NT2/D1 (cell line): ENCODE results near the gene LDB3.
"Not testable (repeated sequence)": the region's sequence is repeated elsewhere in the genome, so short reads cannot be mapped to it uniquely, and the experiment has no call there.

Experiments
- DNase-seq: peaks from one replicate; pipeline ENCODE4 v3.0.0-alpha.2; 2011; ENCODE audit warnings: low read depth, low spot score
- H3K27me3 ChIP-seq: 2 replicates; pipeline ENCODE4 v1.6.0; 2011; ENCODE audit warnings: mild to moderate bottlenecking; ENCODE audit not compliant: insufficient read length, insufficient read depth
- H3K36me3 ChIP-seq: 2 replicates; pipeline ENCODE4 v1.6.1; 2011; ENCODE audit warnings: mild to moderate bottlenecking, low read length, mixed read lengths; ENCODE audit not compliant: insufficient read depth, insufficient read length
- H3K4me1 ChIP-seq: 2 replicates; pipeline ENCODE4 v1.5.1; 2011; ENCODE audit not compliant: insufficient read depth, insufficient read length
- H3K4me3 ChIP-seq: 2 replicates; pipeline ENCODE4 v1.5.1; 2011; ENCODE audit warnings: low read depth; ENCODE audit not compliant: insufficient read length
- H3K9ac ChIP-seq: 2 replicates; pipeline ENCODE4 v1.6.0; 2011; ENCODE audit warnings: low read depth; ENCODE audit not compliant: insufficient read length
- H3K9me3 ChIP-seq: 2 replicates; pipeline ENCODE4 v1.5.1; 2011; ENCODE audit warnings: mild to moderate bottlenecking, low read length; ENCODE audit not compliant: insufficient read depth
- SUZ12 ChIP-seq: IDR thresholded peaks from 2 replicates; pipeline ENCODE4 v1.6.1; 2011; ENCODE audit not compliant: insufficient read length, insufficient read depth; ENCODE audit errors: extremely low read depth
- YY1 ChIP-seq: IDR thresholded peaks from 2 replicates; pipeline ENCODE4 v1.6.1; 2011; ENCODE audit not compliant: insufficient read length, insufficient read depth
- ZNF274 ChIP-seq: IDR thresholded peaks from 2 replicates; pipeline ENCODE4 v1.6.1; 2011; ENCODE audit warnings: mild to moderate bottlenecking, low read depth, low read length

Gene LDB3

DNA sequence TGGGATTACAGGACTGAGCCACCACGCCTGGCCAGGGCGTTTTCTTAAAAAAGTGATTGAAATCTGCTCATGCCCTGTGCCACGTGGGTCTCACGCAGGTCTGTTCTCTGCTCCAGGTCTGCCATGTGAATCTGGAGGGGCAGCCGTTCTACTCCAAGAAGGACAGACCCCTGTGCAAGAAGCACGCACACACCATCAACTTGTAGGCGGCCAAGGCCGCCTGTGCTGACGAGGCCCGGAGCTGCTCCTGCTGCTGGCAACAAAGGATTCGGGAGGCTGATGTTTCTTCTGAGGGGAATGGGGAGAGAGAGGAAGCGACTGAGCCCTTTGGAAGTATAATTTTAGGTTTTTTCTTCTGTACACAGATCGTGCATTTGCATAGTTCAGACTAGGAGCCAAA is 64.5 kb downstream of the LDB3 start:
- TF ChIP-seq SUZ12, result no peak
- TF ChIP-seq YY1, result no peak
- no peak for TF ChIP-seq ZNF274
- Histone ChIP-seq H3K4me3 (no peak overlapping the region), H3K9ac (no peak overlapping the region), H3K9me3 (no peaks in the 10 kb centered on the region), H3K36me3 (no peaks in the 10 kb centered on the region), H3K27me3 (no peaks in the 10 kb centered on the region), H3K4me1 (no peaks in the 10 kb centered on the region)
- no peak for DNase-seq

DNA sequence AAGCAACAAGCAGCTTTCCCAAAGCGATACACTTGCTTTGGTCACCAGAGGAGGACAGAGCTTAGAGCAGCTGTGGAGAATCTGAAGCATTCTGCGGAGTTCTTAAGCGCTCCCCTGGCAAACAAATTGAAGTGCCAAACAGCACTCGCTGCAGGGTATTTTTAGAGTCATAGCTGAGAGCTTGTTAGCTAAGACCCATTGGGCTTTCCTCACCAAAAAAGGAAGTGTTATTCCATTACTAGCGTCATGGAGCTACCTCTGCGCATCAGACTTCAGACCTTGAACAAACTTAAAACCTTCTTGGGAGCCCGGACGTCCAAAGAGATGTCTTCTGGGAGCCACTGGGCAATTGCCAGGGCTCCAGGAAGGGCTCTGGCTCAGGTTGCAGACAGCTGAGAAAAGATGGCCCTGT is 65.0 kb downstream of the LDB3 start:
- no peak for DNase-seq
- Histone ChIP-seq H3K4me3 (no peak overlapping the region), H3K9ac (no peak overlapping the region), H3K36me3 (no peaks in the 10 kb centered on the region), H3K4me1 (no peaks in the 10 kb centered on the region), H3K27me3 (no peaks in the 10 kb centered on the region), H3K9me3 (no peaks in the 10 kb centered on the region)
- TF ChIP-seq SUZ12 (no peak), YY1 (no peak), ZNF274 (no peak)

DNA sequence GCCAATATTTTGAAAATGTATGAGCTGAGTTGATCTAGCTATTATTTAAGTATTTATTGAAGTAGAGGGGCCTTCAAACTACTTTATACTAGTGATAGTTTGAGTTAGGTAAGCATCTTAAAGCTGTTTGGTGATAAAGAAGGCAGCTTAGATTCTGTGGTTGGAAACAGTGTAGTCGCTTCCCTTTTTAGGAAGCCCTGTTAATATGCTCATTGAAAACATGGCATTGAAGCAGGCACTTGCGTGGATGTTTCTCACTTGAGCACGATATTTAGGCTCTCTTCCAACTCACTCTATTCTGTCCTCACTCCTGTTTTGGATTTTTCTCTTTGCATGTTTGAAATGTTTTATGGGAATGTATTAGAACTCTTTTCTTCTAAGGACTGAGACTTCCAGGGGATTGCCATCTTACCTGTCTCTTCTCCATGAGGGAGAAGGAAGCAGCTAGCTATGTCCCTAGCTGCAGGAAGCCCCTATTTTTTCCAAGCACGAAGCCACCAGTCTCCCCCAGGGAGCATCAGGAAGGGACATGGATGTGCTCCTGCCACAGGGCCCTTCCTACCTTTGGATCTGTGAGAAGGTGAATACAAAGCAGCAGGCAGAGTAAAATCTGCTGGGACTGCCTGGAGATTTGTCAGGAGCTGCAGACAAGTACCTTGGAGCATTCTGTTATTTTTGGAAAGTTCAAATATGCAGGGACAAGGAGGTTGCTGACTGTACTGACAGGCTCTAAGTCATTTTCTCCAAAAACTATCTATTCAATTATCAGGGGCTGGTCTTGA is 66.1 kb downstream of the LDB3 start:
- no peak for TF ChIP-seq ZNF274
- no peak for TF ChIP-seq SUZ12
- no peak for TF ChIP-seq YY1
- Histone ChIP-seq H3K9me3 (no peaks in the 10 kb centered on the region), H3K36me3 (no peaks in the 10 kb centered on the region), H3K4me1 (no peaks in the 10 kb centered on the region), H3K9ac (no peak overlapping the region), H3K4me3 (no peak overlapping the region), H3K27me3 (no peaks in the 10 kb centered on the region)
- no peak for DNase-seq

DNA sequence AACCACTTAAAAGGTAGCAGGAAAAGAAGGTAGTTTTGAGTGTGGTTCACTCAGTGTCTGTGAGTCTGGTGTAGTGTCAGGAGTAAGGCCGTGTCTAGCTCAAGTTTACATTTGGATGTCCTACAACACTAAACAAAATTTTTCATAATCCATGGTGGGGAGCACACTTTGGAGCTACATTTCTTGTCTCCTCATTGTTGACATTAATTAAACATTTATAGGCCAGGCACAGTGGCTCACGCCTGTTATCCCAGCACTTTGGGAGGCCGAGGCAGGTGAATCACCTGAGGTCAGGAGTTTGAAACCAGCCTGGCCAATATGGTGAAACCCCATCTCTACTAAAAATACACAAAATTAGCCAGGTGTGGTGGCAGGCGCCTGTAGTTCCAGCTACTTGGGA is 67.0 kb downstream of the LDB3 start:
- not testable (repeated sequence) for H3K4me3 ChIP-seq, H3K27me3 ChIP-seq, H3K9ac ChIP-seq, H3K9me3 ChIP-seq, DNase-seq, H3K4me1 ChIP-seq, H3K36me3 ChIP-seq

DNA sequence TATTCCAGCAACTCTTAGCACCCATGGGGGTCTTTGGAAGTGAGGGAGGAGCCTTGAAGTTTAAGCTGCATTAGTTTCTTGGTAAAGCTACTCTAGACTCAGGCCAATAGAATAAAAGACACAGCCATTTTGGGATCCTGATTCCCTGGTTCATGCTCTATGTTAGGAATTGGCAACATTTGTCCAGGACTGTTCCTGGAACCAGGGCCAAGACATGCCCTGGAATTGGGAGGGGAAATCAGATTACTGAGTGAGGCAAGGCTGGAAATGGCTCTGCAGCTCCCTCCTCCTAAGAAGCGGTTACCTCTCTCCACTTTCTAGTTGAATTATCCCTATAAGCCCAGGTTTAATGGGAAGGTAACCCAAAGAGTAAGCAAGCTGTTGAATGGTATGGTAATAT is 73.9 kb downstream of the LDB3 start:
- TF ChIP-seq ZNF274 (no peak), SUZ12 (no peak), YY1 (no peak)
- no peaks in the 10 kb centered on the region for H3K9me3 ChIP-seq
- H3K27me3 ChIP-seq, result no peaks in the 10 kb centered on the region
- no peak overlapping the region for H3K4me3 ChIP-seq
- H3K4me1 ChIP-seq, result no peaks in the 10 kb centered on the region
- no peak overlapping the region for H3K9ac ChIP-seq
- H3K36me3 ChIP-seq, result no peaks in the 10 kb centered on the region
- no peak for DNase-seq

DNA sequence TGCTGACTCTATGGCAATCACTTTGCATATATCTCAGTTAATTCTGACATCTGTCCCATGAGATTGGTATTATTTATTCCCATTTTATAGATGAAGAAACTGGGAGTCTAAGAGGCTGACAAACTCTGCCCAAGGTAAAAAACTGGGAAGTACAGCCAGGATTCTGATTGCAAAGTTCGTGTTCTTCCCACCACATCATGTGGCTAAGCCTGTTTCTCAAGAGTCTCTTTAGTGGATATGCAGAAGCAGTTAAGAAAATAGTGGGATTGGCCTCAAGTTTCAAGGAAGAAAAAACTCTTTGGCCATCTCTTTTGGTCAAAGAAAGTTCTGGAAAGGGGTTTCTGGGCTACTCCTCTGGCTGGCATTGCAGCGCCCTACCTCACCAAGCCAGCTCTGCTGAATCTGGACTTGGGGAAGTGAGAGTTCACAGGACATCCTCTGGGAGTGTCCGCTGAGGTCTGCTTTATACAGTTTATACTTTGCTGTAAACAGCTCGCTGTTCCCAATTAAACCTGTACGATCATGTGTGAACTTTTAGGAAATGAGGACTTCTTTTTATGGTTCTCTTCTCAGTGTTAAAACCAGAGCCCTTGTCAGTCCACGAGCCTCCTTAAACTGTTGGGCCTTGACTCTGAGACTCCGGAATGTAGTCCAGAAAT is 75.9 kb downstream of the LDB3 start:
- H3K36me3 ChIP-seq, result no peaks in the 10 kb centered on the region
- H3K4me3 ChIP-seq, result no peak overlapping the region
- no peak for TF ChIP-seq ZNF274
- no peak for TF ChIP-seq SUZ12
- no peak for TF ChIP-seq YY1
- DNase-seq, result no peak
- no peaks in the 10 kb centered on the region for H3K27me3 ChIP-seq
- H3K9me3 ChIP-seq, result no peaks in the 10 kb centered on the region
- no peaks in the 10 kb centered on the region for H3K4me1 ChIP-seq
- no peak overlapping the region for H3K9ac ChIP-seq

DNA sequence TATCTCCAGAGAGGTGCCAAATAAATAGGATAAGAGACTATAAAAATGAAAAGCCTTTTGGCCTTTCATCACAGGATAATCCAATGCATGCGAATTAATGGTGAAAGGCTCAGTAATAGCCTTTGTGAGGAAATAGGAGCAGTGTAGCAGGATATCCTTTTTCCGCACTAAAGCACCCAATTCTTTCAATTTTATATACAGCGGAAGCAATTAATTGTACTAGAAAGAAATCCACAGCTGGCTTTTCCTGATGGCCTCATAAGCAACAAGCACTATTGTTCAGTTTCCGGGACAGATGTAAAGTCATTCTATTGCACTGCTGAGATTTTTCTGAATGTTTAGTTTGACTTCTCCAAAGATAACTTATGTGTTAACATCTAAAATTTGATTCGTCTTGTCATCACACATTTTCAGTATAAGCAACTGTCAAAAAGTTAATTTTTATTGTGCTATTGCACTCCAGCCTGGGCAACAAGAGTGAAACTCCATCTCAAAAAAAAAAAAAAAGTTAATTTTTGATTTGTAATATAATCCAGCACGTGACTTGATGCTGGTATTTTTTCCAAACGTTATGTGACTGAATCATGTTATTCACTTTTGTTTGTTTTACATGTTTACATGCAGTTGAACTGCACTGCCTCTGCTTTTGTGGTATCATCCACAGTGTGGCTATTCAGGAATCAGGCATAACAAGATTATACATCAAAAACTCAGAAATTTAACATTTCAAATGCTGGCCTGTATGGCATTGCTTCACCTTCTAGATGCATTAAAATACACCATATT is 79.7 kb downstream of the LDB3 start:
- no peak overlapping the region for H3K9ac ChIP-seq
- no peaks in the 10 kb centered on the region for H3K36me3 ChIP-seq
- H3K9me3 ChIP-seq, result no peaks in the 10 kb centered on the region
- H3K4me1 ChIP-seq, result peaks cover 3% of the 10 kb centered on the region
- DNase-seq, result no peak
- TF ChIP-seq SUZ12, result no peak
- no peak for TF ChIP-seq ZNF274
- TF ChIP-seq YY1, result no peak
- H3K27me3 ChIP-seq, result no peaks in the 10 kb centered on the region
- no peak overlapping the region for H3K4me3 ChIP-seq
